OCI-LY7 (cell line): ENCODE data around the gene CA7. TPM values are rescaled to one million over a fixed set of nuclear protein-coding genes. Genes with fewer than 3 reads are reported as not detected.

ENCODE experiments used
- BruUV-seq: library from RNA; stranded (reverse); fragments of 400-500 nt; replicated peaks from 2 replicates; lab custom pipeline; 2021; lab: Mats Ljungman, UMichigan
- CTCF ChIA-PET: fragments of 300-600 bp; sonication (Branson Sonifier 250); formaldehyde crosslinking; loops from one replicate; lab custom pipeline; 2022; ENCODE audit warnings: antibody characterized with exemption; ENCODE audit not compliant: unreplicated experiment; lab: Charles Lee
- POLR2A ChIA-PET: fragments of 300-600 bp; sonication (Branson Sonifier 250); formaldehyde crosslinking; loops from one replicate; lab custom pipeline; 2022; ENCODE audit warnings: antibody characterized with exemption; lab: Charles Lee
- DNase-seq: peaks from one replicate; pipeline ENCODE4 v3.0.0-alpha.2; 2015; ENCODE audit warnings: low spot score
- H2AFZ ChIP-seq: fragments of 200-600 bp; sonication (generic), shearing (Covaris generic); 2 replicates; pipeline ENCODE4 v1.6.1; 2014; ENCODE audit warnings: mild to moderate bottlenecking, antibody characterized with exemption, low read length, moderate library complexity
- H3K27ac ChIP-seq: fragments of 200-600 bp; sonication (generic); 2 replicates; pipeline ENCODE4 v1.5.1; 2014; ENCODE audit warnings: mixed run types, low read depth, mild to moderate bottlenecking, moderate library complexity, low read length, inconsistent platforms; ENCODE audit not compliant: poor library complexity, severe bottlenecking
- H3K36me3 ChIP-seq: fragments of 200-600 bp; sonication (generic); 2 replicates; pipeline ENCODE4 v1.6.1; 2014; ENCODE audit warnings: mild to moderate bottlenecking, antibody characterized with exemption, low read length, moderate library complexity, mixed read lengths; ENCODE audit not compliant: insufficient read depth
- H3K4me1 ChIP-seq: fragments of 200-600 bp; sonication (generic); 2 replicates; pipeline ENCODE4 v1.5.1; 2014; ENCODE audit warnings: mild to moderate bottlenecking, low read length; ENCODE audit not compliant: insufficient read depth, poor library complexity, severe bottlenecking
- H3K4me2 ChIP-seq: fragments of 200-600 bp; sonication (generic); 2 replicates; pipeline ENCODE4 v1.6.1; 2014; ENCODE audit warnings: mild to moderate bottlenecking, low read length
- H3K4me3 ChIP-seq: fragments of 200-600 bp; sonication (generic); 2 replicates; pipeline ENCODE4 v1.5.1; 2014; ENCODE audit warnings: mild to moderate bottlenecking, low read depth, low read length; ENCODE audit not compliant: poor library complexity, severe bottlenecking
- H3K79me2 ChIP-seq: fragments of 200-600 bp; sonication (generic); 2 replicates; pipeline ENCODE4 v1.6.1; 2016; ENCODE audit warnings: low read depth, mild to moderate bottlenecking, low read length, moderate library complexity, mixed read lengths; ENCODE audit not compliant: insufficient read depth
- H3K9me2 ChIP-seq: fragments of 200-600 bp; sonication (generic); 2 replicates; pipeline ENCODE4 v1.6.1; 2016; ENCODE audit warnings: mild to moderate bottlenecking, low read length, mixed read lengths; ENCODE audit not compliant: insufficient read depth
- H3K9me3 ChIP-seq: fragments of 200-600 bp; sonication (generic); 2 replicates; pipeline ENCODE4 v1.6.1; 2014; ENCODE audit warnings: mild to moderate bottlenecking, mixed run types, low read length, mixed read lengths
- H4K20me1 ChIP-seq: fragments of 200-600 bp; sonication (generic); 2 replicates; pipeline ENCODE4 v1.6.1; 2014; ENCODE audit warnings: mild to moderate bottlenecking, antibody characterized with exemption, low read length, moderate library complexity, mixed read lengths; ENCODE audit not compliant: insufficient read depth
- EZH2phosphoT487 ChIP-seq: fragments of 200-600 bp; sonication (generic); IDR thresholded peaks from 2 replicates; pipeline ENCODE4 v1.6.1; 2018; ENCODE audit warnings: low read depth, borderline replicate concordance, mild to moderate bottlenecking, mixed run types, antibody characterized with exemption, low read length, moderate library complexity, mixed read lengths
- intact Hi-C: fragments of 100-400 bp; cut with micrococcal nuclease; formaldehyde crosslinking; loops from one replicate; pipeline ENCODE4 v1.10.0; 2022; ENCODE audit not compliant: unreplicated experiment
- total RNA-seq, 2 experiments: library from RNA; depleted of rRNA in 1 of 2; stranded (reverse); fragments of >200 nt in 1 of 2; shearing (Covaris generic) in 1 of 2; gene quantifications; 2 replicates each; pipeline ENCODE4 v1.2.3, GENCODE V29; 2014 to 2022
- TF ChIP-seq, protein P1 (sequence below): fragments of 200-600 bp; sonication (generic); conservative IDR thresholded peaks from 2 replicates; pipeline ENCODE4 v1.5.1; 2014; ENCODE audit warnings: mild to moderate bottlenecking, antibody characterized with exemption, low read length, moderate library complexity, mixed read lengths

CA7 gene
- total RNA-seq, 2 experiments from 2014 or later, result not detected

DNA sequence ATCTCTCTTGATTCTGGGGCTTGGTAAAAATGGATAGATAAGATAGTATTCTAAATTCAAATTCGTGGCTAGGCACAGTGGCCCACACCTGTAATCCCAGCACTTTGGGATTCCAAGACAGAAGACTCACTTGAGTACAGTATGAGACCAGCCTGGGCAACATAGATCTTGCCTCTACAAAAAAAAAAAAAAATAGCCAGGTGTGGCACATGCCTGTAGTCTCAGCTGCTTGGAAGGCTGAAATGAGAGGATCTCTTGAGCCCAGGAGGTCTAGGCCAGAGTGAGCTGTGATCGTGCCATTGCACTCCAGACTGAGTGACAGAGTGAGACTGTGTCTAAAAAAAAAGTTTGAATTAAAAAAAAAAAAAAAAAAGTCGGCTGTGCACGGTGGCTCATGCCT is 45.4 kb downstream of the CA7 start:
- H4K20me1 ChIP-seq, result no peaks in the 10 kb centered on the region
- no peaks in the 10 kb centered on the region for H3K9me2 ChIP-seq
- BruUV-seq, result no TSS peak
- H3K36me3 ChIP-seq, result peaks cover 41% of the 10 kb centered on the region
- no peaks in the 10 kb centered on the region for H3K9me3 ChIP-seq
- H3K27ac ChIP-seq, result no peak overlapping the region
- H3K4me1 ChIP-seq, result no peaks in the 10 kb centered on the region
- no peak overlapping the region for H3K4me3 ChIP-seq
- H2AFZ ChIP-seq, result no peak overlapping the region
- TF ChIP-seq, protein P1, sequence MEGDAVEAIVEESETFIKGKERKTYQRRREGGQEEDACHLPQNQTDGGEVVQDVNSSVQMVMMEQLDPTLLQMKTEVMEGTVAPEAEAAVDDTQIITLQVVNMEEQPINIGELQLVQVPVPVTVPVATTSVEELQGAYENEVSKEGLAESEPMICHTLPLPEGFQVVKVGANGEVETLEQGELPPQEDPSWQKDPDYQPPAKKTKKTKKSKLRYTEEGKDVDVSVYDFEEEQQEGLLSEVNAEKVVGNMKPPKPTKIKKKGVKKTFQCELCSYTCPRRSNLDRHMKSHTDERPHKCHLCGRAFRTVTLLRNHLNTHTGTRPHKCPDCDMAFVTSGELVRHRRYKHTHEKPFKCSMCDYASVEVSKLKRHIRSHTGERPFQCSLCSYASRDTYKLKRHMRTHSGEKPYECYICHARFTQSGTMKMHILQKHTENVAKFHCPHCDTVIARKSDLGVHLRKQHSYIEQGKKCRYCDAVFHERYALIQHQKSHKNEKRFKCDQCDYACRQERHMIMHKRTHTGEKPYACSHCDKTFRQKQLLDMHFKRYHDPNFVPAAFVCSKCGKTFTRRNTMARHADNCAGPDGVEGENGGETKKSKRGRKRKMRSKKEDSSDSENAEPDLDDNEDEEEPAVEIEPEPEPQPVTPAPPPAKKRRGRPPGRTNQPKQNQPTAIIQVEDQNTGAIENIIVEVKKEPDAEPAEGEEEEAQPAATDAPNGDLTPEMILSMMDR, result no peak
- no peak for TF ChIP-seq EZH2phosphoT487
- no peak for DNase-seq
- H3K79me2 ChIP-seq, result no peaks in the 10 kb centered on the region
- intact Hi-C loops, result no loop called here
- H3K4me2 ChIP-seq, result no peak overlapping the region
- POLR2A ChIA-PET, result interaction anchor here (0.6 to 0.7 kb wide), 3 partner anchors 193 to 1259 kb away, joined by 3 read pairs; no protein-coding TSS in a partner anchor
- CTCF ChIA-PET, result no interaction called here

DNA sequence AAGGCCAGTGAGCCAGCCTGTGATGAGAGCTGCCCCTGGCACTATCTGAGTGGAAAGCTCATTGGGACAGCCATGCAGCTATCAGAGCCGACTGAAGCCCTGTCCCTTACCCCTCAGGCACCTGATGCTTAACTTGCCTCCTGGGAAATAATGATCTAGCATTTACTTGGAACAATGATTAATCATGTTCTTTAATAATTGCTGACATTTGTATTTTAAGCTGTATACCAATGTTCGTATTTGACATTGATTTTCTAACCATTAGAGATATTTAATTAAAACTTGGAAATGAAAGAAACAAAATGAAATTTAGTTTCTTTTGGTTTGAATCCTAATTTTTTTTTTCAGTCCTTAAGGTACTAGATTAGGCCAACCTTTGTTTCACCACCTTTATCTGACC is 46.6 kb downstream of the CA7 start:
- no peaks in the 10 kb centered on the region for H3K79me2 ChIP-seq
- no peak overlapping the region for H2AFZ ChIP-seq
- H3K36me3 ChIP-seq, result peaks cover 29% of the 10 kb centered on the region
- DNase-seq, result no peak
- no peak overlapping the region for H3K4me3 ChIP-seq
- H3K9me2 ChIP-seq, result no peaks in the 10 kb centered on the region
- no peak overlapping the region for H3K4me2 ChIP-seq
- no TSS peak for BruUV-seq
- no peaks in the 10 kb centered on the region for H3K9me3 ChIP-seq
- TF ChIP-seq EZH2phosphoT487, result no peak
- TF ChIP-seq, protein P1, result no peak
- no peaks in the 10 kb centered on the region for H3K4me1 ChIP-seq
- H4K20me1 ChIP-seq, result no peaks in the 10 kb centered on the region
- intact Hi-C loops, result no loop called here
- ChIA-PET CTCF (no interaction called here), POLR2A (no interaction called here)
- H3K27ac ChIP-seq, result no peak overlapping the region

DNA sequence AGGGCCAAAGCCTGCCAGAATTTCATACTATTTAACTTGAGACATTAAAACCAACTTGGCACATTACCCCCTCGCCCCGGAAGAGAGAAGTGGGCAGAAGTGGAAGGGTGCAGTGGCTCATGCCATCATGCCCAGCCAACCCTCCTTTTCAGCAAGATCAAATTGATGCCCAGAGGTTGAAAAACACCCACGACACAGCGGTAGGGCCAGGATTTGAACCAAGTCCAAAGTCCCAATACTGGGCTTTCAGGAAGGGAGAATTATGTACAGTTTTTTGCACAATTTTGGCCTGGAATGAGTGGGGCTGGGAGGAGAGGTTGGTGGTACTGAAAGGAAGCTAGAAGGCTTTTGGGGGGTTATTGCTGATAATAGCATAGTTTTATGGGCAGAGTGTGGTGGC is 47.1 kb downstream of the CA7 start:
- Histone ChIP-seq H2AFZ (no peak overlapping the region), H3K4me2 (no peak overlapping the region), H3K36me3 (peaks cover 24% of the 10 kb centered on the region), H3K9me2 (no peaks in the 10 kb centered on the region), H3K4me3 (no peak overlapping the region), H3K79me2 (no peaks in the 10 kb centered on the region), H3K9me3 (no peaks in the 10 kb centered on the region), H4K20me1 (no peaks in the 10 kb centered on the region), H3K27ac (no peak overlapping the region), H3K4me1 (no peaks in the 10 kb centered on the region)
- CTCF ChIA-PET, result no interaction called here
- DNase-seq, result no peak
- TF ChIP-seq, protein P1, result no peak
- no peak for TF ChIP-seq EZH2phosphoT487
- POLR2A ChIA-PET, result no interaction called here
- BruUV-seq, result no TSS peak
- intact Hi-C loops, result no loop called here
